ENCODE results near the gene MSMP. TPM values are rescaled to one million over a fixed set of nuclear protein-coding genes. Genes with fewer than 3 reads are reported as not detected.

The MSMP gene
- total RNA-seq, 1 experiment from 2014 or later, result not detected

DNA sequence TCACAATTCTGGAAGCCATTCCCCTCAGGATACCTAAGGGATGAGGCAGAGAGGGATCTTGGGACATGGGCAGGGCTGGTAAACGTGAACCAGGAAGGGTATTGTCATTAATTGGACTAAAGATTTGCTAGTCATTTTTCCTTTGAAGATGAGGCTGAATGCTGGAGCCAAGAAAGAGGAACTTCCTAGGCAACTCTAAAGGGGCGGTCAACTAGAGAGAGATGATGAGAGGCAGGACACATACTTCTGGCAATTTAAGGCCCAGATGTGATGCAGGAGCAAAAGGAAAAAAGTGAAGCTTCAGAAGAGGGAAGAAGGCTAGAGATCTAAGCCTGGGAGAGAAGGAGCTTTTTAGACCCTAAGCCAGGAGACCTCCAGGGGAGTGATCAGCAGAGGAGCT, 10.6 kb downstream of the MSMP start:
- DNase-seq, result no peak
- no peaks in the 10 kb centered on the region for H3K27me3 ChIP-seq (ENCODE audit: control insufficient read depth, insufficient read depth, low read length)
- peaks cover 44% of the 10 kb centered on the region for H3K36me3 ChIP-seq (replicated peaks; ENCODE audit: control insufficient read depth, insufficient read depth, low read length)
- H3K4me3 ChIP-seq (ENCODE audit: insufficient read depth, low read depth, low read length), result no peak overlapping the region

DNA sequence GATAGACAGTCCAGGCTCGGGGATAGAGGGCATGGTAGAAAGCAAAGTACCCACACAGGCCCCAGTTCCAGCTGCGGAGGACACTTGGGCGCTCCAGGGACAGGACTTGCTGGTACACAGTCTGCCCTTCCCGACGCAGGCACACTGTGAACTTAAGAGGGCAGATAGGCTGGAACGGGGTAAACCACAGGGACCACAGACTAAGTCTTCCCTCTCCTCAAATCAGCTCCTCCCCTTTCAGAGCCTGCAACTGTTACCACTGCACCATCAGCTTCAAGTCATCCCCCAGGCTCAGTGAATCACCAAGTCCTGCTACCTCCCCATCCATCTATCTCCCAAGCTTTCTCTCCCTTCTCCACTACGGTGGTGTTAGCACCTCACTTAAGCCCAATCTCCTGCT, 12.3 kb downstream of the MSMP start:
- H3K4me3 ChIP-seq (ENCODE audit: insufficient read depth, low read depth, low read length), result no peak overlapping the region
- H3K27me3 ChIP-seq (ENCODE audit: control insufficient read depth, insufficient read depth, low read length), result no peaks in the 10 kb centered on the region
- DNase-seq, result no peak
- peaks cover 61% of the 10 kb centered on the region for H3K36me3 ChIP-seq (replicated peaks; ENCODE audit: control insufficient read depth, insufficient read depth, low read length)

DNA sequence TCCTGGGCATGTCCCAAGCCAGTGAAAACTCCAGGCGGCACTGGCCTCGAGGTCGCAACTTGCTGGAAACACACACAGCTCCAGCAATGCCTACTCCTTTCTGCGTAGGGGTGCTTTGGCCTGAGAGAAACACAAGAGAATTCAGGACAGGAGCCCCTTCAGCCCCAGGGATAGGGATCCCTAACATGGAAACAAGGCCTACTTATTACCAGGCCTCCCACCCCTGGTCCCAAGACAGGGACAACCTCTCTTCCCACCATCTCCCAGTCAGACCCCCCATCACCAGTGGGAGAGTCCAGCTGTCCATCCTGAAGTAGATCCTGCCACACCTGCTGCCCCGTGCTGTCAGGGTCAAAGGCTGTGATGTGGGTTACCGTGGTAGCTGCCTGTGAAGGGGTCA, 13.8 kb downstream of the MSMP start:
- Histone ChIP-seq H3K36me3 (replicated peaks; ENCODE audit: control insufficient read depth, insufficient read depth, low read length) (peaks cover 69% of the 10 kb centered on the region), H3K27me3 (ENCODE audit: control insufficient read depth, insufficient read depth, low read length) (no peaks in the 10 kb centered on the region), H3K4me3 (ENCODE audit: insufficient read depth, low read depth, low read length) (no peak overlapping the region)
- DNase-seq, result no peak

- Histone ChIP-seq H3K27me3 (ENCODE audit: control insufficient read depth, insufficient read depth, low read length) (no peaks in the 10 kb centered on the region), H3K4me3 (ENCODE audit: insufficient read depth, low read depth, low read length) (no peak overlapping the region), H3K36me3 (replicated peaks; ENCODE audit: control insufficient read depth, insufficient read depth, low read length) (peaks cover 65% of the 10 kb centered on the region)
- DNase-seq, result no peak
Measured at GRCh38 chr9:35738924-35739323, 15.2 kb downstream of the MSMP start.

- H3K36me3 ChIP-seq (replicated peaks; ENCODE audit: control insufficient read depth, insufficient read depth, low read length), result peaks cover 59% of the 10 kb centered on the region
- no peak overlapping the region for H3K4me3 ChIP-seq (ENCODE audit: insufficient read depth, low read depth, low read length)
- DNase-seq, result no peak
- H3K27me3 ChIP-seq (ENCODE audit: control insufficient read depth, insufficient read depth, low read length), result no peaks in the 10 kb centered on the region
Measured at GRCh38 chr9:35738186-35738585, 15.9 kb downstream of the MSMP start.

- peaks cover 53% of the 10 kb centered on the region for H3K36me3 ChIP-seq (replicated peaks; ENCODE audit: control insufficient read depth, insufficient read depth, low read length)
- no peak overlapping the region for H3K4me3 ChIP-seq (ENCODE audit: insufficient read depth, low read depth, low read length)
- DNase-seq, result no peak
- H3K27me3 ChIP-seq (ENCODE audit: control insufficient read depth, insufficient read depth, low read length), result no peaks in the 10 kb centered on the region
Measured at GRCh38 chr9:35737143-35737542, 16.9 kb downstream of the MSMP start.

DNA sequence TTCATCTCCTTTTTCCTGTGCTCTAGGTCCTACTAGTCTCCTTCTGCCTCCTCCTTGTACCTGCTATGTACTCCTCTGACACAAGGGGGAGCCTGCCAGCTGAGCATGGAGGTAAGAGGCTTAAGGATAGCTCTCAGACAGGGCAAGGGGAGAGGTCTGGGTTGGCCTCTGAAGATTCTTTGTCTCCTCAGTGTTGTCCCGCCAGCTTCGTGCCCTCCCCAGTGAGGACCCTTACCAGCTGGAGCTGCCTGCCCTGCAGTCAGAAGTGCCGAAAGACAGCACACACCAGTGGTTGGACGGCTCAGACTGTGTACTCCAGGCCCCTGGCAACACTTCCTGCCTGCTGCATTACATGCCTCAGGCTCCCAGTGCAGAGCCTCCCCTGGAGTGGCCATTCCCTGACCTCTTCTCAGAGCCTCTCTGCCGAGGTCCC, 17.9 kb downstream of the MSMP start:
- no peak overlapping the region for H3K4me3 ChIP-seq (ENCODE audit: insufficient read depth, low read depth, low read length)
- peaks cover 47% of the 10 kb centered on the region for H3K36me3 ChIP-seq (replicated peaks; ENCODE audit: control insufficient read depth, insufficient read depth, low read length)

GRCh38 chr9:35734096-35734495, 20.0 kb downstream of the MSMP start:
- H3K36me3 ChIP-seq (replicated peaks; ENCODE audit: control insufficient read depth, insufficient read depth, low read length), result peaks cover 35% of the 10 kb centered on the region

More for the DNA sequence above, 17.9 kb downstream of the MSMP start:
- DNase-seq, result peak; percentile 84
- no peaks in the 10 kb centered on the region for H3K27me3 ChIP-seq (ENCODE audit: control insufficient read depth, insufficient read depth, low read length)

DNA sequence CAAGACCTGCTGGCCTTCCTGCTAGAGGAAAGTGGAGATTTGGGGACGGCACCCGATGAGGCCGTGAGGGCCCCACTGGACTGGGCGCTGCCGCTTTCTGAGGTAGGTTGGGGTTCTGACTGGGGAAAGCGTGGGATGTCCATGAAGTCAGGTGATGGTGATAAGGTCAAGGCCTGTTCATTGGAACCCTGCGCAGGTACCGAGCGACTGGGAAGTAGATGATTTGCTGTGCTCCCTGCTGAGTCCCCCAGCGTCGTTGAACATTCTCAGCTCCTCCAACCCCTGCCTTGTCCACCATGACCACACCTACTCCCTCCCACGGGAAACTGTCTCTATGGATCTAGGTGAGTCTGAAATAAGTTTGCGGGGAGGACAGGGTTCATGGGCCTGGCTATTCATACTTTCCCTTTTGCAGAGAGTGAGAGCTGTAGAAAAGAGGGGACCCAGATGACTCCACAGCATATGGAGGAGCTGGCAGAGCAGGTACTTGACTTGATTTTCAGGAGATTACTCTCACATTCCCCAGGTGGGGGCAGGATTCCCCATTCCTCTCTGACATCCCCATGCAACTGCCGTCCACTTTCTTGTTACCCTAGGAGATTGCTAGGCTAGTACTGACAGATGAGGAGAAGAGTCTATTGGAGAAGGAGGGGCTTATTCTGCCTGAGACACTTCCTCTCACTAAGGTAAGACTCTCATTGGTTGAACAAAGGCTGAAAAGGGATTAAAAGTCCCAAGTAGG, 21.1 kb downstream of the MSMP start:
- peaks cover 24% of the 10 kb centered on the region for H3K36me3 ChIP-seq (replicated peaks; ENCODE audit: control insufficient read depth, insufficient read depth, low read length)
- peak overlapping the region; percentile 74 for H3K4me3 ChIP-seq (ENCODE audit: insufficient read depth, low read depth, low read length)
- no peaks in the 10 kb centered on the region for H3K27me3 ChIP-seq (ENCODE audit: control insufficient read depth, insufficient read depth, low read length)
- DNase-seq, result peak; percentile 86

More at GRCh38 chr9:35734096-35734495, 20.0 kb downstream of the MSMP start:
- H3K4me3 ChIP-seq (ENCODE audit: insufficient read depth, low read depth, low read length), result no peak overlapping the region
- no peaks in the 10 kb centered on the region for H3K27me3 ChIP-seq (ENCODE audit: control insufficient read depth, insufficient read depth, low read length)
- no peak for DNase-seq

DNA sequence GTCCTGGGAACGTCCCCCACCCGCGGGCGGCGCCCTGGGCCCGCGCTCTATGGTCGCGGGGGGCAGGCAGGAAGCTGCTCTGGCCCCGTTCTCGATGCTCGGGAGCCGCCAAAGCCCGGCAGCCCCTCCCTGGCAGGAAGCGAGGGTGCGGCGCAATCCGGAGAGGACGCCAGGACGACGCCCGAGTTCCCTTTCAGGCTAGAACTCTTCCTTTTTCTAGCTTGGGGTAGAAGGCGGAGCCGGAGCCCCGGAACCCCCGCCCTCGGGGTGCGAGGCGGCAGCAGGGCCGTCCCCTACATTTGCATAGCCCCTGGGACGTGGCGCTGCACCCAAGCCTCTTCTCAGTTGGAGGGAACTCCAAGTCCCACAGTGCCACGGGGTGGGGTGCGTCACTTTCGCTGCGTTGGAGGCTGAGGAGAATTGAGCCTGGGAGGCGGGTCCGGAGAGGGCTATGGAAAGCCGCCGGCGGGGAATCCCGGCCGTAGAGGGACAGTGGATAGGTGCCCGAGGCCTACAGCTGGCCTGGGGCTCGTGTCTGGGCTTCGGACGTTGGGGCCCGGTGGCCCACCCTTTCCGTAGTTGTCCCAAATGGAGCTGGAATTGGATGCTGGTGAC, 21.8 kb downstream of the MSMP start, which contains the start of the genes CREB3 and TLN1:
Gene CREB3, plus strand, starts transcription at position 482 of the 615 bp plus-strand sequence. Its CDS starts 107 bp downstream, at position 589.
Gene TLN1, minus strand, starts transcription at position 11 of the 615 bp plus-strand sequence. CDS start 6,501 bp downstream, outside the sequence.
- peak; percentile 97 for DNase-seq
- Histone ChIP-seq H3K27me3 (ENCODE audit: control insufficient read depth, insufficient read depth, low read length) (no peaks in the 10 kb centered on the region), H3K4me3 (ENCODE audit: insufficient read depth, low read depth, low read length) (peak within 1 kb of the TSS; percentile 74), H3K36me3 (replicated peaks; ENCODE audit: control insufficient read depth, insufficient read depth, low read length) (peaks cover 17% of the 10 kb centered on the region)

DNA sequence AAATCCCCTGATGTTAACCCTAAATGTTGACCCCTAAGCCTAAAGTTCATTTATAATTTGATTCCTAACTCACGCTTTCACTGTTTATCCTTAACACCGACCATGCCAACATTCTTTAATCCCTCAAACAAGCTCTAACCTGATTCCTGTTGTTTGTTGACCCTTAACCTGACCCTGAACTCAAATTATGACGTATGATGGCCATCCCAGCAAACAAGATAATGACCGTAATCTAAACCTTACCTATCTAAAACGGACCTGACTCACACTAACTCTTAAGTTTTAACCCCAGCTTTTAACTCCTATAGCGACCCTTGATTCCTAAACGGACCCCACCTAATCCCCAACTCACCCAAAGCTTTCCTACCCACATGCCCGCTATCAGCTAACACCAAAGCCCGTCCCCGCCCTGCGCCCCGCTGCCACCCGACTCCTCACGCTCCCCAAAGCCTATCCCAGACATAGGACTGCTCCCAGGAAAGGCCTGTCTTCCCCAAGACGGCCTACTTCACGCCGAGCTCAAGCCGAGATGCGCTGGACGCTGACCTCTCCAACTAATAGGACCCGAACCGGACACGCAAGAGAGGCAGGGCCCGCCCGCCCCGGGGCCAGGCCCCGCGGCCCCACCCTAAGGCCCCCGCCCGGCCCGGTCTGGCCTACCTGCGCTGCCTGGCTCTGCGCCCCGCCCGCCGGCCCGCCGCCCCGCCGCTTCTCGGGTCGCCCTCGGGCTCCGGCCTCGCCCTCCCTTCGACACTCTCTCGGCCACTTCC, 22.5 kb downstream of the MSMP start:
- Histone ChIP-seq H3K36me3 (replicated peaks; ENCODE audit: control insufficient read depth, insufficient read depth, low read length) (peaks cover 10% of the 10 kb centered on the region), H3K4me3 (ENCODE audit: insufficient read depth, low read depth, low read length) (peak overlapping the region; percentile 74), H3K27me3 (ENCODE audit: control insufficient read depth, insufficient read depth, low read length) (no peaks in the 10 kb centered on the region)
- DNase-seq, result no peak

DNA sequence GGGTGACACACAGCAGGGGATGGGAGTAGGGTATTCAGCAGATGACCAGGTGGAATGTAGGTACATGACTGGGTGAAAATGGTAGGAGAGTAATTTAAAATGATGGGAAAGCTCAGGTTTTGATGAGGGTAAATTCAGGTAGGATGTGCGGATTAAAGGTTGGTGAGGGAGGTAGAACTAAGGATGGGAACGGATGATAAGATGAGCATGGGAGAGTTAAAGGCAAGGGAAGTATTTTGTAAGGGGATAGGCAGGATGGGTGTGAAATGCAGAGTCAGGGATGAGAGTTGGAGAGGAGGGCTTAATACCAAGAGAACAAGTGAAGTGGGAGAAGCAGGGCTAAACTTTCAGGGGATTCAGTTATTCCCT, 23.6 kb downstream of the MSMP start:
- Histone ChIP-seq H3K4me3 (ENCODE audit: insufficient read depth, low read depth, low read length) (no peak overlapping the region), H3K27me3 (ENCODE audit: control insufficient read depth, insufficient read depth, low read length) (no peaks in the 10 kb centered on the region), H3K36me3 (replicated peaks; ENCODE audit: control insufficient read depth, insufficient read depth, low read length) (peaks cover 5% of the 10 kb centered on the region)
- DNase-seq, result no peak

DNA sequence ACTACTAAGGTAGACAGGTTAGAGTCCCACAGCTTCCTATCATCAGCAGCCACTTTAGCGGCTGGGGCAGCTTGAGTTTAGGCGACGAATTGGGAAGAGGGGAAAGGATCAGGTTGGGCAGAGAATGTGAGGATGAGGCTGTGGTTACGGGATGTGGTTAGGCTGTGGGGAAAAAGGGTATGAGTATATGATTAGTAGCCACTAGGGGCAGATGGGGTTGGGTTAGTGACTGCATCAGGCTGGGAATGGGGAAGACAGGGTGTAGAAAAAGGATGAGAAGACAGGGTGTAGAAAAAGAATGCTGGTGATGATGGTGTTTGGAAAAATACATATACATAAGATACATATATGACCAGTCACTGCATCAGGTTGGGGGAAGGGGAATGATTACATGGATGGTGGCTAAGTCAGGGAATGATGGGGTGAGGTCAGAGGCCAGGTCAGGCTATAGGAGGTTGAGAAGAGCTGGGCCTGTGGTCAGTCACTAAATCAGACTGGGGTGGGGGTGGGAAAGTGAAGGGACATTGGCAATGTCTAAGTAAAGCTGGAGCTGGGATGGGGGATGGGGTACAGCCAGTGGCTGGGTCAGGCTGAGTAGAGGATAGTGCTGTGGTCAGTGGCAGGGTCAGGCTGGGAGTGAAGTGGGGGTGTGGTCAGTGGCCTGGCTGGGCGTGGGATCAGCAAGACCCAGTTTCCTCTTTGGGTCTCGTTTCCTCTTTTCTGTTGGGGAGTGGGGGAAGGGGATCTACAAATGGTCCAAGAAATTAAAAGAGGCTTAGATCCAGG, 24.2 kb downstream of the MSMP start:
- DNase-seq, result peak; percentile 84

GRCh38 chr9:35729101-35729500, 25.0 kb downstream of the MSMP start:
- no peaks in the 10 kb centered on the region for H3K27me3 ChIP-seq (ENCODE audit: control insufficient read depth, insufficient read depth, low read length)
- H3K4me3 ChIP-seq (ENCODE audit: insufficient read depth, low read depth, low read length), result no peak overlapping the region
- DNase-seq, result no peak
- H3K36me3 ChIP-seq (replicated peaks; ENCODE audit: control insufficient read depth, insufficient read depth, low read length), result peaks cover 6% of the 10 kb centered on the region

More for the DNA sequence above, 24.2 kb downstream of the MSMP start:
- Histone ChIP-seq H3K27me3 (ENCODE audit: control insufficient read depth, insufficient read depth, low read length) (no peaks in the 10 kb centered on the region), H3K36me3 (replicated peaks; ENCODE audit: control insufficient read depth, insufficient read depth, low read length) (peaks cover 4% of the 10 kb centered on the region), H3K4me3 (ENCODE audit: insufficient read depth, low read depth, low read length) (no peak overlapping the region)

All from H7 (cell line).